ENCODE measurements around the gene CMTM8.
"Not testable (repeated sequence)": the region's sequence is repeated elsewhere in the genome, so short reads cannot be mapped to it uniquely, and the experiment has no call there.

The CMTM8 gene

GRCh38 chr3:32238453-32239306, at the start of gene CMTM8:
Gene CMTM8 (plus strand): TSS chr3:32238680. CDS start chr3:32238973, 293 bp downstream.
- DNase-seq: peak in 5 of 56 donors; percentile 6 to 21 (median 16)

- DNase-seq: no peak
Measured at GRCh38 chr3:32189693-32190092, 48.8 kb upstream of the CMTM8 start.

GRCh38 chr3:32190556-32190955, 47.9 kb upstream of the CMTM8 start:
- not testable (repeated sequence) for DNase-seq

- DNase-seq: no peak
Measured at GRCh38 chr3:32193101-32193500, 45.4 kb upstream of the CMTM8 start.

- DNase-seq: no peak
Measured at GRCh38 chr3:32194653-32195052, 43.8 kb upstream of the CMTM8 start.

GRCh38 chr3:32195995-32196540, 42.4 kb upstream of the CMTM8 start:
- no peak for DNase-seq

GRCh38 chr3:32197991-32198390, 40.5 kb upstream of the CMTM8 start:
- no peak for DNase-seq

- no peak for DNase-seq
Measured at GRCh38 chr3:32198714-32199113, 39.8 kb upstream of the CMTM8 start.

GRCh38 chr3:32200490-32200889, 38.0 kb upstream of the CMTM8 start:
- no peak for DNase-seq

- DNase-seq: no peak
Measured at GRCh38 chr3:32200992-32201758, 37.3 kb upstream of the CMTM8 start.

GRCh38 chr3:32202496-32202895, 36.0 kb upstream of the CMTM8 start:
- no peak for DNase-seq

- no peak for DNase-seq
Measured at GRCh38 chr3:32203854-32204253, 34.6 kb upstream of the CMTM8 start.

GRCh38 chr3:32208447-32208846, 30.0 kb upstream of the CMTM8 start:
- DNase-seq: no peak

- no peak for DNase-seq
Measured at GRCh38 chr3:32215185-32215584, 23.3 kb upstream of the CMTM8 start.

GRCh38 chr3:32216172-32216783, 22.2 kb upstream of the CMTM8 start:
- DNase-seq: no peak

GRCh38 chr3:32217339-32217738, 21.1 kb upstream of the CMTM8 start:
- DNase-seq: no peak

GRCh38 chr3:32219537-32219936, 18.9 kb upstream of the CMTM8 start:
- no peak for DNase-seq

- no peak for DNase-seq
Measured at GRCh38 chr3:32220006-32220405, 18.5 kb upstream of the CMTM8 start.

- DNase-seq: no peak
Measured at GRCh38 chr3:32222950-32223349, 15.5 kb upstream of the CMTM8 start.

GRCh38 chr3:32224016-32224516, 14.4 kb upstream of the CMTM8 start:
- no peak for DNase-seq

GRCh38 chr3:32226875-32227500, 11.5 kb upstream of the CMTM8 start:
- peak in 1 of 56 donors; percentile 3 for DNase-seq
